Mucosa of rectum (tissue), 2 donors: Measurements from ENCODE around the gene POLR1D.

Experiments
- H3K27ac ChIP-seq, 2 donors: one replicate each; pipeline ENCODE4 v1.7.0; 2013; ENCODE audit warnings: inconsistent platforms in 2 of 2, low read depth in 2 of 2, low read length in 2 of 2
- H3K27me3 ChIP-seq, 2 donors: one replicate each; pipeline ENCODE4 v1.7.0; 2013; ENCODE audit warnings: low read length in 2 of 2; ENCODE audit not compliant: control insufficient read depth in 2 of 2, insufficient read depth in 2 of 2
- H3K36me3 ChIP-seq, 2 donors: one replicate each; pipeline ENCODE4 v1.7.0; 2013; ENCODE audit warnings: low read length in 2 of 2; ENCODE audit not compliant: control insufficient read depth in 2 of 2, insufficient read depth in 2 of 2
- H3K4me1 ChIP-seq, 2 donors: one replicate each; pipeline ENCODE4 v1.7.0; 2013; ENCODE audit warnings: low read length in 2 of 2, mild to moderate bottlenecking in 1 of 2; ENCODE audit not compliant: control insufficient read depth in 2 of 2, insufficient read depth in 2 of 2
- H3K4me3 ChIP-seq, 2 donors: one replicate each; pipeline ENCODE4 v1.7.0; 2013; ENCODE audit warnings: low read length in 2 of 2
- H3K9ac ChIP-seq, 2 donors: one replicate each; pipeline ENCODE4 v1.7.0; 2013; ENCODE audit warnings: low read length in 2 of 2, low read depth in 1 of 2, mild to moderate bottlenecking in 1 of 2
- H3K9me3 ChIP-seq, 2 donors: one replicate each; pipeline ENCODE4 v1.7.0; 2013; ENCODE audit warnings: low read length in 2 of 2; ENCODE audit not compliant: control insufficient read depth in 2 of 2
- donor health status: healthy.
- donor health status: Normal muscosa, but diverticular disease.

POLR1D gene

DNA sequence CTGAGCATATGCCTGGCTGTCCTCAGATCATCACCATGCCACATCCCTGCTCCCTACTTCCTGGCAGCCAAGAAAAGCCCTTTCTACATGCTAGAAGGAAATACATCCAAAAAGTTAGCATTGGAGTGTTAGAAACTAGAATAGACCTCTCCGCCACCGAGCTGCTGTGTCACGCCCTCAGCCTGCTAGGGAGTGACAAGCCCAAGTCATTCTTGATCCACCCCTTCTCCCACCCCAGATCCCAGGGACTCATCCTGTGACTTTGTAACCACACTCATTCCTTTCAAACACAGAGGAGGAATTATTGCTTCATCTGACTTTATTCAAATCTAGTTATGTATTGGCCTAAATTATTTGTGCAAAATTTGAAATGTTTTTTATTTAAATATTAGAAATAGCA lies 45.3 kb downstream of the POLR1D start:
- H3K9me3 ChIP-seq: no peaks in the 10 kb centered on the region
- no peak overlapping the region for H3K9ac ChIP-seq
- H3K27me3 ChIP-seq: no peaks in the 10 kb centered on the region
- peaks cover 5 to 6% of the 10 kb centered on the region in 2 donors for H3K36me3 ChIP-seq
- H3K27ac ChIP-seq: no peak overlapping the region
- H3K4me1 ChIP-seq: no peaks in the 10 kb centered on the region
- no peak overlapping the region for H3K4me3 ChIP-seq

DNA sequence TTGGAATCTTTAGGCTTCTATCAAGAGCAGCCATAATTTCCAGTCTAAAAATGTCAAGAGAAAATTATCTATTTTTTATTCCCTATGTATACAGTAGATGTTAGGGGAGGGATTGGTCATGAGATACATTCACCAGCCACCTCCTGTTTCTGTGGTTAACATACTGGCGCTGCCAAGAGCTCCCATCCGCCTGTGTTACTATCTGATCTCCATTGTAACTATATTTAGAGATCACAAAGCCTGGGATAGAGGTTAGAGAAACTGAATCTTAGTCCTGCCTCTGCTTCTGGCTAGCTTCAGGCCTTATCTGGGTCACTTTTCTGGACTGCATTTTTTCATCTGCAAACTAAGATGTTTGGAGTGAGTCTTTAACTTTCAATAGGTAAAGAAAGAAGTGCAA lies 46.3 kb downstream of the POLR1D start:
- Histone ChIP-seq H3K4me3 (no peak overlapping the region), H3K27me3 (no peaks in the 10 kb centered on the region), H3K27ac (no peak overlapping the region), H3K9ac (no peak overlapping the region), H3K36me3 (peaks cover 5 to 6% of the 10 kb centered on the region in 2 donors), H3K4me1 (no peaks in the 10 kb centered on the region), H3K9me3 (no peaks in the 10 kb centered on the region)

GRCh38 chr13:27670861-27671260 lies 49.2 kb downstream of the POLR1D start:
- Histone ChIP-seq H3K9ac (no peak overlapping the region), H3K4me3 (no peak overlapping the region), H3K27ac (no peak overlapping the region), H3K27me3 (no peaks in the 10 kb centered on the region), H3K4me1 (no peaks in the 10 kb centered on the region), H3K9me3 (no peaks in the 10 kb centered on the region), H3K36me3 (peaks cover 2 to 5% of the 10 kb centered on the region in 2 donors)

DNA sequence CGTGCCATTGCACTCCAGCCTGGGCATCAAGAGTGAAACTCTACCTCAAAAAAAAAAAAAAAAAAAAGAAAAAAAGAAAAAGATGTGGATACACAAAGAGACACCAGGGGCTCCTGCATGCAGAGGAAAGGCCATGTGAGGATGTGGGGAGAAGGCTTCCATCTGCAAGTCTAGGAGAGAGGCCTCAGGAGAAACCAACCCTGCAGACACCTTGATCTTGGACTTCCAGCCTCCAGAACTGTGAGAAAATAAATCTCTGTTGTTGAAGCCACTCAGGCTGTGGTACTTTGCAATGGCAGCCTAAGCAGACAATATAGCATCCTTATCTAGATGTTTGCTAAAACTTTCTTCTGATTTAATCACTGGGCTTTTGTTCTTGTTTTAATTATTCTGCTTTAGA lies 50.3 kb downstream of the POLR1D start:
- Histone ChIP-seq H3K36me3 (peaks cover 0 to under 1% of the 10 kb centered on the region in 2 donors), H3K9ac (no peak overlapping the region), H3K4me3 (no peak overlapping the region), H3K27ac (no peak overlapping the region), H3K4me1 (no peaks in the 10 kb centered on the region), H3K9me3 (no peaks in the 10 kb centered on the region), H3K27me3 (no peaks in the 10 kb centered on the region)
